GM12873 (cell line): Measurements from ENCODE around the gene GRIK4.

Experiments used
- TF ChIP-seq, protein P1 (sequence below): IDR thresholded peaks from 2 replicates; pipeline ENCODE4 v1.5.1; 2012; ENCODE audit warnings: low read depth, mild to moderate bottlenecking, moderate library complexity, low read length, control low read depth; ENCODE audit not compliant: insufficient read depth; ENCODE audit errors: missing control alignments

Gene GRIK4

GRCh38 chr11:120510406-120511115, 987 bp upstream of the GRIK4 start:
- TF ChIP-seq, protein P1, sequence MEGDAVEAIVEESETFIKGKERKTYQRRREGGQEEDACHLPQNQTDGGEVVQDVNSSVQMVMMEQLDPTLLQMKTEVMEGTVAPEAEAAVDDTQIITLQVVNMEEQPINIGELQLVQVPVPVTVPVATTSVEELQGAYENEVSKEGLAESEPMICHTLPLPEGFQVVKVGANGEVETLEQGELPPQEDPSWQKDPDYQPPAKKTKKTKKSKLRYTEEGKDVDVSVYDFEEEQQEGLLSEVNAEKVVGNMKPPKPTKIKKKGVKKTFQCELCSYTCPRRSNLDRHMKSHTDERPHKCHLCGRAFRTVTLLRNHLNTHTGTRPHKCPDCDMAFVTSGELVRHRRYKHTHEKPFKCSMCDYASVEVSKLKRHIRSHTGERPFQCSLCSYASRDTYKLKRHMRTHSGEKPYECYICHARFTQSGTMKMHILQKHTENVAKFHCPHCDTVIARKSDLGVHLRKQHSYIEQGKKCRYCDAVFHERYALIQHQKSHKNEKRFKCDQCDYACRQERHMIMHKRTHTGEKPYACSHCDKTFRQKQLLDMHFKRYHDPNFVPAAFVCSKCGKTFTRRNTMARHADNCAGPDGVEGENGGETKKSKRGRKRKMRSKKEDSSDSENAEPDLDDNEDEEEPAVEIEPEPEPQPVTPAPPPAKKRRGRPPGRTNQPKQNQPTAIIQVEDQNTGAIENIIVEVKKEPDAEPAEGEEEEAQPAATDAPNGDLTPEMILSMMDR = no peak

DNA sequence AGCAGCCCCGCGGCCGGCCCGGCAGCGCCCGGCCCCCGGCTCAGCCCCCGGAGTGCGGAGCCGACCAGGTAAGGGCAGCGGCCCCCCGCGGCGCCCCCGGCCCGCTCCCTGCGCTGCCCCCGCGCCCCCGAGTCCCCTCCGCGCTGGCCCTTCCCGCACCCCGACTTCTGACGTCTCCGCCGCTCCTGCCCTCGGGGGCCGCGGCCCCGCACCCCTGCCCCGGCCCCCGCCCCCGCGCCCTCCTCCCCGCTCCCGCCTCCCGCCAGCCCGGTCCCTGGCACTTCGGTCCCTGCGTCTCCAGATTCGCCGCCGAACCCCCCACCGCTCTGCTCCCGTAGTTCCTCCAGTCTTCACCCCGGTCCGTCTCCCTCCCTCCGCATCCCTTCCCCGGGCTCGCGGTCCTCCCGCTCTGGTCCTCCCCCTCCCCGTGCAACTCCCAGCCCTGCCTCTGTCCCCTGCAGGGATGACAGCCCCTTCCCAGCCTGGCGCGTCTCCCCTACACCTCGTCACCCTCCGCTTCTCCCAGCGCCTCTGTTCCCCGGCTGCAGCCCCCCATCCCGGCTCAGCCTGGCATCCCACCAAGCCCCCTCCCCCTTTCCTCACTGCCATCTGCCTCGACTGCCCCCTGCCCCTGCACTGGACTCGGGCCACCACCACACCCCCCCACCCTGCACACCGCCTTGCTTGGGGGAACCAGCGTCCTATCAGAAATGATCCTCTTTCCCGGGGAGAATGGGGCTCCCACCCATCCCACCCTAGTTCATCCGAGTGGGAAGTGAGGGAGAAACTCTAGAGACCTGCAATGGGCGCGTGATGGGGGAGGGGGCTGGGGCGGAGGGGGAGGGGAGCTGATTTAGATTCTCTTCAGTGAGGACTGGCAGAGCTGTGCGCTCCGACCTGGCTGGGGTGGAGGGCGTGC, 531 bp downstream of the GRIK4 start:
- TF ChIP-seq, protein P1 = no peak

DNA sequence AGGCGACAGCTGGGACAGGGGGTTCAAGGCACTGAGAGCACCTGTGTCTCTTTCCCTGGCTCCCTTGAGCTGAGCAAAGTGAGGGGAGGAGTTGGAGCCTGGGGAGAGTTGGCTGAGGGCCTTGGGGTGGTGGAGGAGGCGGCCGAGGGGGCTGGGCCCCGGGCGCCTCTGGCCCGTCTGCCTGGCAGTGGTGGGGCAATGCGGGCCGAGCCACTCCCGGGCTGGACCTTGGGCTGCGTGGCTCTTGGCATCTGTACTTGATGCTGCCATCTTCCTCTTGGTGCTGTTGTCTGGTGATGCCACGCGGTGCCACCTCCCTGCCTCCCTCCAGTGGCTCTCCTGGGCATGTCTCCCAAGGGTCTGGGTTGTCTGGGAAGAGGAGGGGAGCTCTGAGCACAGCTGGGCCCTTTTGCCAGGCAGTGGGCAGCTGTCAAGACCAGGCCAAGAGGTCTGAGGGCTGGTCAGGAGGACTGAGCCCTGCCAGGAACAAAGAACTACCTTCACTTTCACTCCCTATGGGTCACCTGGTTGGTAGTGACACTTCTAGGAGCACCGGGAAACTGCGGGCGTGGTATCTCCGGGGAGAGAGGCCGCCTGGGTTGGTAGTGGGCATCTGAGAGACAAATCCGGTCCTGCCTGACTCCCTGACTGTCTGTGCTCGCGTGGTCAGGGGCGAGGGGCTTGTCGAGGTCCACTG, 1.3 kb downstream of the GRIK4 start:
- TF ChIP-seq, protein P1 = no peak

DNA sequence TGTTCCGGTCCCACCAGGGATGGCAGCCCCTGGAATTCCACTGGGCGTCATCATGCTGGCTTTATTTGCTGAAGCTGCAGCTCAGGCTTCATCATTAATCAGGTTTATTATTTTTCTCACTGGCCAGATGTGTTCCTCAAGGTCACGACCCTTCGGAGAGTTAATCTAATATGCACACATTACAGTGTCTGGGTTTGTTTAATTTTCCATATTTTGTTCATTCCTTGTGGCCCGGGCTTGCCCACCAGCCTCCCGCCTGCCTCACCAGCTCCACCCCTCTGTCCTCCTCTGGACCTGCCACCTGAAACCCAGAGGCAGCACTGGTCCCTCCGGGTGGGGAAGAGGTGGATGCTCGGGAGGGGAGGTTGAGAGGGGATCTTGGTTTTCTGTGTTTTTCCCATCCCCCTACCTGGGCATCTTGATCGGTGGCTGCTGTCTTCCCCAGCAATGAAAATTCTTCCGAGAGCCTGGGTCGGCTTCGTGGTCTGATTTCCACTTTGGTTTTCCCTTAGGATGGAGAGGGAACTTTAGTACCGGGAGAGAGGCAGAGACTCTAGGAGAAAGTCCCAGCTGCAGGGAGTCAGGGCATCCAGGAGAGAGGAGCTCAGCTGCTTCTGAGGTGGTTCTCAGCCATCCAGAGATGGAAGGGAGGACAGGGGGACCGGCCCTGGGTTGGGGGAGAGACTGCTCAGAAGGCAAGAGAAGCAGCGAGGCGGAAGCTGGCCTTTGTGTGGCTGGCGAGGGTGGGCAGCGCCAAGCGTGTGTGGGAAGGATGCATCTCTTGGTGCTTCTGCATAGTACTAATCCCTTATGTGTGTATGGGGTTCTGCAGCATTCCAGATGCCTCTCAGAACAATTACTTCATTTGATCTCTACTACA, 2.1 kb downstream of the GRIK4 start:
- TF ChIP-seq, protein P1 = no peak

DNA sequence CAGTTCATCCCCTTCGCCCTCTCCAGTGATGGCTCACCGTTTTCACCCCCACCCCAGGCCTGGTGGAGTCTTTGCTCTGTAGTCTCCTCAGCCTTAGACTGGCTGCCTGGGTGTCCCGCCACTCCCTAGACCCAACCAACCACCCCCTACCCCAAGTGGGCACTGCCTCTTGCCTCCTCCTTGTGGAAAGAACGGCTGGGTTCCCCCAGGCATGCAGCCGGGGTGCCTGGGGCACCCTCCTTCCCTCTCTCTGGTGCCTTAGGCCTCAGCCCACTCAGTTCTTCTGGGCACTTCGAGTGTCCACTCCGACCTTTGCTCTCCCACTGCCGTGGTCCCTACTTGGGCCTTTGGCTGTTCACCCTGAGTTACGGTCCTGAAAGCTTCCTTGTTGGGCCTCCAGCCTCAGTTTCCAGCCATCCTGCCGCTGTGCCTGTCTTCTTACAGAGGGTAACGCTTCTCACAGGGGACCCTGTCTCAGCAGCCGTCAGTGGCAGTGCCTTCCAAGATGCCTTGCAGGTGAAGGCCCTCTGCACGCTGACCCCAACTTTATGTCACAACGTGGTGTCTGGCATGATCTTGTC, 3.1 kb downstream of the GRIK4 start:
- TF ChIP-seq, protein P1 = no peak

DNA sequence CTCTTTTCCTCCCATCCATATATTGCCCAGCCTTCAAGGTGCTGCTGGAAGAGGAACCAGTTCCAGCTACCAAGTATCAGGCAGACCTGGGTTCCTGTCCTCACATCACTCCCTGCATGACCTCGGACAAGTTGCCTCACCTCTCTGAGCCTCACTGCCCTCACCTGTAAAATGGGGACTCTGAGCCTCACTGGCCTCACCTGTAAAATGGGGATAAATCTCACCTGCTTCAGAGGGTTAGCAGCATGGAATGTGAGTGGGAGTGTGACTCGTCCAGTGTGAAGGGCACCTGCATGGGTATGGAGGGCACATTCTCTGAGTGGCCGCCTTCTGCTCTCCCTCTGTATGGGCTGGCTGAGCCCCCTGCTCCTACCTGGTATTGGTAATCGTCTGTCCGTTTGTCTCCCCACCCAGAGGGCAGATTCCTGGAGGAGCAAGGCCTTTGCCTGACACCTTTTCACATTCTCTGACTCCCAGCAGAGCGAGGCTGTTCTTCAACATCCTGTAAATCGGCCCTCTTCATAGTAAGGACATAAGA, 3.7 kb downstream of the GRIK4 start:
- TF ChIP-seq, protein P1 = no peak
